K562 (cell line): ENCODE measurements around the gene HARS1. TPM values are rescaled to one million over a fixed set of nuclear protein-coding genes. Genes with fewer than 3 reads are reported as not detected.

Experiments used
- CTCF ChIP-seq, 3 experiments: IDR thresholded peaks in 2 of 3; conservative IDR thresholded peaks in 1 of 3; 2 replicates each; pipeline ENCODE4 v1.5.1; 2011 to 2012; ENCODE audit warnings: low read length in 3 of 3, mild to moderate bottlenecking in 3 of 3, control low read depth in 2 of 3, improper control_type of control experiment in 1 of 3, inconsistent platforms in 1 of 3, low read depth in 1 of 3, mixed read lengths in 1 of 3, moderate library complexity in 1 of 3; ENCODE audit not compliant: insufficient read depth in 2 of 3
- HDAC2 ChIP-seq: fragments of 450-650 bp; IDR thresholded peaks from 2 replicates; pipeline ENCODE4 v1.6.1; 2016; ENCODE audit warnings: mild to moderate bottlenecking
- HMG20A ChIP-seq: fragments of 450-650 bp; formaldehyde crosslinking; conservative IDR thresholded peaks from 2 replicates; pipeline ENCODE4 v1.4.0; 2020; ENCODE audit warnings: mild to moderate bottlenecking, mixed read lengths
- JUND ChIP-seq, 2 experiments: IDR thresholded peaks; 2 replicates in 1 of 2; 3 replicates in 1 of 2; pipeline ENCODE4 v1.6.1; 2011; ENCODE audit warnings: borderline replicate concordance in 2 of 2, low read depth in 2 of 2, low read length in 2 of 2, improper control_type of control experiment in 1 of 2, missing biosample characterization in 1 of 2, missing genetic modification characterization in 1 of 2, missing genetic modification reagents in 1 of 2
- MCM7 ChIP-seq, 2 experiments: fragments of 450-650 bp; IDR thresholded peaks; 2 replicates each; pipeline ENCODE4 v1.6.1; 2016 to 2018
- NR2C1 ChIP-seq, 2 experiments: fragments of 450-650 bp; IDR thresholded peaks; 2 replicates each; pipeline ENCODE4 v1.6.1; 2017; ENCODE audit warnings: mild to moderate bottlenecking in 2 of 2, antibody characterized with exemption in 1 of 2, inconsistent platforms in 1 of 2, missing compliant biosample characterization in 1 of 2, missing genetic modification characterization in 1 of 2
- STAT5B ChIP-seq: fragments of 250-450 bp; sonication (Bioruptor Pico); IDR thresholded peaks from 2 replicates; pipeline ENCODE4 v1.8.0; 2021; ENCODE audit warnings: mild to moderate bottlenecking, inconsistent platforms
- ZNF830 ChIP-seq: fragments of 250-450 bp; sonication (Bioruptor Pico); IDR thresholded peaks from 2 replicates; pipeline ENCODE4 v1.5.0; 2021; ENCODE audit warnings: mild to moderate bottlenecking
- polyA plus RNA-seq, 8 experiments: library from polyadenylated mRNA; depleted of rRNA in 4 of 8; stranded (reverse) in 5 of 8; unstranded in 3 of 8; fragments of >200 nt; fragmentation: Nextera tagmentation in 2 of 8; fragmentation: Illumina TruSeq in 1 of 8; extraction: Ambion mirVana in 2 of 8; extraction: Trizol in 1 of 8; gene quantifications; 2 replicates each; pipeline versions ENCODE4 v1.2.1 to v1.2.3, GENCODE V29; 2011 to 2014; ENCODE audit warnings: inconsistent platforms in 1 of 8, missing spikeins in 1 of 8
- total RNA-seq, 7 experiments: library from RNA; depleted of rRNA in 6 of 7; stranded (reverse); fragments of >200 nt in 6 of 7; fragmentation: Illumina TruSeq in 2 of 7; extraction: Trizol in 2 of 7; gene quantifications; 2 replicates each; pipeline versions ENCODE4 v1.2.1 to v1.2.3, GENCODE V29; 2011 to 2021; ENCODE audit warnings: low replicate concordance in 1 of 7
- TF ChIP-seq, protein P1 (sequence below): fragments of 200-600 bp; sonication (generic); IDR thresholded peaks from one replicate; pipeline ENCODE4 v1.6.1; 2012; ENCODE audit warnings: mild to moderate bottlenecking, low read depth, low read length, inconsistent platforms

HARS1 gene
- total and polyA plus RNA-seq, 9 of the 15 experiments (the other 6 are each of a cell fraction or from before 2014, with no cell fraction given), result 13.5 to 88.5 (median 75.2) TPM

DNA sequence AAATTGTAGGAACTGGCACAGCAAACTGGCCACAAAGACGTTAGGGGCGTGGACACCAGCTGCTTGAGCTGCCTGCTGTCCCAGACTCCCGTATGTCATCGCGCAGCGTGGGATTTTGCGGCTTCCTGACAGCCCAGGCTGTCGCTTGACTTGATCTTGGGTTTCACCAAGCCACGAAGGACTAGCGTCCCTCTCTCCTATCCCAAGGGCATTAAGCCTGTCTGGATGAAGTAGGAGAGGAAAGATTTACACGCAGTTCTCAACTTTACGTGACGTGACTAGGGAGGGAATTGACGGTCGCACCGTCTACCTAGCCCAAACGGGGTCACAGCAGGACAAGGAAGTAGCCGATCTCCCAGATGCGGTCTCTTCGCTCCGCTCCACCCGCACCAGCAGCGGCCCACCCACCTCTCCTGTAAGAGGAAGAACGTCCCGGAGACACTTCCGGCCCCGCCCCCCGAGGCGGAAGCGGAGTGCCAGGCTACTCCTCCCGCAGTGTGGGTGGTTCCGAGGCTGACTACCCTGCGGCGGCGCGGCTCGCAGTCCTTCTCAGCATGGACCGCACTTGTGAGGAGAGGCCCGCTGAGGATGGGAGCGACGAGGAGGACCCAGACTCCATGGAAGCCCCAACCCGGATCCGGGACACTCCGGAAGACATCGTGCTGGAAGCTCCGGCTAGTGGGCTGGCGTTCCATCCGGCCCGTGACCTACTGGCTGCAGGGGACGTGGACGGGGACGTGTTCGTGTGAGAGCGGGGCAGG lies 26.6 kb downstream of the HARS1 start, which contains the start of gene WDR55 (continued):
- TF ChIP-seq, protein P1, sequence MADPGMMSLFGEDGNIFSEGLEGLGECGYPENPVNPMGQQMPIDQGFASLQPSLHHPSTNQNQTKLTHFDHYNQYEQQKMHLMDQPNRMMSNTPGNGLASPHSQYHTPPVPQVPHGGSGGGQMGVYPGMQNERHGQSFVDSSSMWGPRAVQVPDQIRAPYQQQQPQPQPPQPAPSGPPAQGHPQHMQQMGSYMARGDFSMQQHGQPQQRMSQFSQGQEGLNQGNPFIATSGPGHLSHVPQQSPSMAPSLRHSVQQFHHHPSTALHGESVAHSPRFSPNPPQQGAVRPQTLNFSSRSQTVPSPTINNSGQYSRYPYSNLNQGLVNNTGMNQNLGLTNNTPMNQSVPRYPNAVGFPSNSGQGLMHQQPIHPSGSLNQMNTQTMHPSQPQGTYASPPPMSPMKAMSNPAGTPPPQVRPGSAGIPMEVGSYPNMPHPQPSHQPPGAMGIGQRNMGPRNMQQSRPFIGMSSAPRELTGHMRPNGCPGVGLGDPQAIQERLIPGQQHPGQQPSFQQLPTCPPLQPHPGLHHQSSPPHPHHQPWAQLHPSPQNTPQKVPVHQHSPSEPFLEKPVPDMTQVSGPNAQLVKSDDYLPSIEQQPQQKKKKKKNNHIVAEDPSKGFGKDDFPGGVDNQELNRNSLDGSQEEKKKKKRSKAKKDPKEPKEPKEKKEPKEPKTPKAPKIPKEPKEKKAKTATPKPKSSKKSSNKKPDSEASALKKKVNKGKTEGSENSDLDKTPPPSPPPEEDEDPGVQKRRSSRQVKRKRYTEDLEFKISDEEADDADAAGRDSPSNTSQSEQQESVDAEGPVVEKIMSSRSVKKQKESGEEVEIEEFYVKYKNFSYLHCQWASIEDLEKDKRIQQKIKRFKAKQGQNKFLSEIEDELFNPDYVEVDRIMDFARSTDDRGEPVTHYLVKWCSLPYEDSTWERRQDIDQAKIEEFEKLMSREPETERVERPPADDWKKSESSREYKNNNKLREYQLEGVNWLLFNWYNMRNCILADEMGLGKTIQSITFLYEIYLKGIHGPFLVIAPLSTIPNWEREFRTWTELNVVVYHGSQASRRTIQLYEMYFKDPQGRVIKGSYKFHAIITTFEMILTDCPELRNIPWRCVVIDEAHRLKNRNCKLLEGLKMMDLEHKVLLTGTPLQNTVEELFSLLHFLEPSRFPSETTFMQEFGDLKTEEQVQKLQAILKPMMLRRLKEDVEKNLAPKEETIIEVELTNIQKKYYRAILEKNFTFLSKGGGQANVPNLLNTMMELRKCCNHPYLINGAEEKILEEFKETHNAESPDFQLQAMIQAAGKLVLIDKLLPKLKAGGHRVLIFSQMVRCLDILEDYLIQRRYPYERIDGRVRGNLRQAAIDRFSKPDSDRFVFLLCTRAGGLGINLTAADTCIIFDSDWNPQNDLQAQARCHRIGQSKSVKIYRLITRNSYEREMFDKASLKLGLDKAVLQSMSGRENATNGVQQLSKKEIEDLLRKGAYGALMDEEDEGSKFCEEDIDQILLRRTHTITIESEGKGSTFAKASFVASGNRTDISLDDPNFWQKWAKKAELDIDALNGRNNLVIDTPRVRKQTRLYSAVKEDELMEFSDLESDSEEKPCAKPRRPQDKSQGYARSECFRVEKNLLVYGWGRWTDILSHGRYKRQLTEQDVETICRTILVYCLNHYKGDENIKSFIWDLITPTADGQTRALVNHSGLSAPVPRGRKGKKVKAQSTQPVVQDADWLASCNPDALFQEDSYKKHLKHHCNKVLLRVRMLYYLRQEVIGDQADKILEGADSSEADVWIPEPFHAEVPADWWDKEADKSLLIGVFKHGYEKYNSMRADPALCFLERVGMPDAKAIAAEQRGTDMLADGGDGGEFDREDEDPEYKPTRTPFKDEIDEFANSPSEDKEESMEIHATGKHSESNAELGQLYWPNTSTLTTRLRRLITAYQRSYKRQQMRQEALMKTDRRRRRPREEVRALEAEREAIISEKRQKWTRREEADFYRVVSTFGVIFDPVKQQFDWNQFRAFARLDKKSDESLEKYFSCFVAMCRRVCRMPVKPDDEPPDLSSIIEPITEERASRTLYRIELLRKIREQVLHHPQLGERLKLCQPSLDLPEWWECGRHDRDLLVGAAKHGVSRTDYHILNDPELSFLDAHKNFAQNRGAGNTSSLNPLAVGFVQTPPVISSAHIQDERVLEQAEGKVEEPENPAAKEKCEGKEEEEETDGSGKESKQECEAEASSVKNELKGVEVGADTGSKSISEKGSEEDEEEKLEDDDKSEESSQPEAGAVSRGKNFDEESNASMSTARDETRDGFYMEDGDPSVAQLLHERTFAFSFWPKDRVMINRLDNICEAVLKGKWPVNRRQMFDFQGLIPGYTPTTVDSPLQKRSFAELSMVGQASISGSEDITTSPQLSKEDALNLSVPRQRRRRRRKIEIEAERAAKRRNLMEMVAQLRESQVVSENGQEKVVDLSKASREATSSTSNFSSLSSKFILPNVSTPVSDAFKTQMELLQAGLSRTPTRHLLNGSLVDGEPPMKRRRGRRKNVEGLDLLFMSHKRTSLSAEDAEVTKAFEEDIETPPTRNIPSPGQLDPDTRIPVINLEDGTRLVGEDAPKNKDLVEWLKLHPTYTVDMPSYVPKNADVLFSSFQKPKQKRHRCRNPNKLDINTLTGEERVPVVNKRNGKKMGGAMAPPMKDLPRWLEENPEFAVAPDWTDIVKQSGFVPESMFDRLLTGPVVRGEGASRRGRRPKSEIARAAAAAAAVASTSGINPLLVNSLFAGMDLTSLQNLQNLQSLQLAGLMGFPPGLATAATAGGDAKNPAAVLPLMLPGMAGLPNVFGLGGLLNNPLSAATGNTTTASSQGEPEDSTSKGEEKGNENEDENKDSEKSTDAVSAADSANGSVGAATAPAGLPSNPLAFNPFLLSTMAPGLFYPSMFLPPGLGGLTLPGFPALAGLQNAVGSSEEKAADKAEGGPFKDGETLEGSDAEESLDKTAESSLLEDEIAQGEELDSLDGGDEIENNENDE, result no peak
- TF ChIP-seq NR2C1 (IDR thresholded peaks at IDR 0.05) (peak; percentile 71; the same call in 1 of the 2 replicates), NR2C1 (tag; IDR thresholded peaks at IDR 0.05) (peak; percentile 58), STAT5B (CRISPR knock-in tag) (no peak), CTCF (IDR thresholded peaks at IDR 0.05 in 2 of 3, conservative IDR thresholded peaks at IDR 0.05 in 1 of 3; ENCODE audit: insufficient read depth in 2 of 3, low read depth in 1 of 3, low read length in 3 of 3) (0 out of 6 replicates have a peak, but pooled peaks of 1 of the 3 experiments have one; percentile 5), JUND (IDR thresholded peaks at IDR 0.05; ENCODE audit: borderline replicate concordance, low read depth, low read length) (no peak; the same call in 1 of the 2 replicates), JUND (tag; IDR thresholded peaks at IDR 0.05; ENCODE audit: borderline replicate concordance, low read depth, low read length) (no peak; the same call in 1 of the 3 replicates), ZNF830 (no peak), HDAC2 (0 out of 2 replicates have a peak, but pooled peaks have one; percentile 83), HMG20A (CRISPR knock-in tag) (no peak), MCM7 (IDR thresholded peaks at IDR 0.05) (no peak)
